Mesenchymal stem cell (in vitro differentiated cells and primary cell): ENCODE data around the gene LINC00305.

Experiments
- DNase-seq: peaks from one replicate; pipeline ENCODE4 v3.0.0-alpha.2; 2013
- H2AFZ ChIP-seq: one replicate; pipeline ENCODE4 v1.6.1; 2013; ENCODE audit warnings: low read depth, mild to moderate bottlenecking, control low read depth, inconsistent platforms, low read length, moderate library complexity
- H2AK5ac ChIP-seq: 2 replicates; pipeline ENCODE4 v1.6.1; 2013; ENCODE audit warnings: low read length, moderate library complexity, mild to moderate bottlenecking, inconsistent platforms; ENCODE audit not compliant: severe bottlenecking
- H2BK120ac ChIP-seq: one replicate; pipeline ENCODE4 v1.6.1; 2013; ENCODE audit warnings: low read depth, mild to moderate bottlenecking, inconsistent platforms, low read length, moderate library complexity
- H2BK12ac ChIP-seq, 2 experiments: one replicate each; pipeline ENCODE4 v1.6.1; 2013; ENCODE audit warnings: inconsistent platforms in 2 of 2, low read length in 2 of 2, mild to moderate bottlenecking in 2 of 2, moderate library complexity in 2 of 2, control low read depth in 1 of 2
- H2BK15ac ChIP-seq: one replicate; pipeline ENCODE4 v1.6.1; 2013; ENCODE audit warnings: mild to moderate bottlenecking, low read depth, inconsistent platforms; ENCODE audit not compliant: poor library complexity, severe bottlenecking
- H2BK5ac ChIP-seq: 2 replicates; pipeline ENCODE4 v1.6.1; 2013; ENCODE audit warnings: low read depth, mild to moderate bottlenecking, low read length, control low read depth, inconsistent platforms; ENCODE audit not compliant: poor library complexity, severe bottlenecking
- H3K14ac ChIP-seq, 2 experiments: one replicate each; pipeline ENCODE4 v1.6.1; 2013; ENCODE audit warnings: inconsistent platforms in 2 of 2, low read length in 2 of 2, control low read depth in 1 of 2, mild to moderate bottlenecking in 1 of 2, moderate library complexity in 1 of 2
- H3K18ac ChIP-seq, 2 experiments: one replicate each; pipeline ENCODE4 v1.6.1; 2013; ENCODE audit warnings: inconsistent platforms in 2 of 2, low read length in 2 of 2, control low read depth in 1 of 2, low read depth in 1 of 2, mild to moderate bottlenecking in 1 of 2
- H3K23ac ChIP-seq, 2 experiments: one replicate each; pipeline ENCODE4 v1.6.1; 2013; ENCODE audit warnings: inconsistent platforms in 2 of 2, low read length in 2 of 2, mild to moderate bottlenecking in 2 of 2, moderate library complexity in 2 of 2, control low read depth in 1 of 2
- H3K27ac ChIP-seq: 2 replicates; pipeline ENCODE4 v1.5.1; 2013; ENCODE audit warnings: mild to moderate bottlenecking, moderate library complexity, low read length, control low read depth, inconsistent platforms; ENCODE audit not compliant: poor library complexity, severe bottlenecking
- H3K27me3 ChIP-seq, 2 experiments: 2 replicates each; pipeline versions ENCODE4 v1.6.1 to v1.7.0; 2013; ENCODE audit warnings: low read length in 2 of 2, mild to moderate bottlenecking in 2 of 2, moderate library complexity in 2 of 2, control low read depth in 1 of 2, inconsistent platforms in 1 of 2; ENCODE audit not compliant: control insufficient read depth in 1 of 2, insufficient read depth in 1 of 2
- H3K36me3 ChIP-seq, 2 experiments: 2 replicates each; pipeline versions ENCODE4 v1.6.1 to v1.7.0; 2013; ENCODE audit warnings: low read length in 2 of 2, control low read depth in 1 of 2, inconsistent platforms in 1 of 2, low read depth in 1 of 2, mild to moderate bottlenecking in 1 of 2; ENCODE audit not compliant: insufficient read depth in 2 of 2, control insufficient read depth in 1 of 2
- H3K4ac ChIP-seq, 2 experiments: one replicate each; pipeline ENCODE4 v1.6.1; 2013; ENCODE audit warnings: inconsistent platforms in 2 of 2, low read length in 2 of 2, mild to moderate bottlenecking in 2 of 2, moderate library complexity in 2 of 2, control low read depth in 1 of 2, low read depth in 1 of 2
- H3K4me1 ChIP-seq: 2 replicates; pipeline ENCODE4 v1.6.1; 2013; ENCODE audit warnings: low read depth, low read length, control low read depth; ENCODE audit not compliant: control insufficient read depth, insufficient read depth
- H3K4me2 ChIP-seq: 2 replicates; pipeline ENCODE4 v1.6.1; 2013; ENCODE audit warnings: low read length, mild to moderate bottlenecking, inconsistent platforms; ENCODE audit not compliant: poor library complexity, severe bottlenecking
- H3K4me3 ChIP-seq, 2 experiments: 2 replicates each; pipeline versions ENCODE4 v1.5.1 to v1.7.0; 2013; ENCODE audit warnings: low read length in 2 of 2, mild to moderate bottlenecking in 2 of 2, control low read depth in 1 of 2, low read depth in 1 of 2; ENCODE audit not compliant: insufficient read depth in 1 of 2
- H3K79me1 ChIP-seq: replicated peaks from 2 replicates; pipeline ENCODE4 v1.6.1; 2013; ENCODE audit warnings: mild to moderate bottlenecking, control low read depth, low read length, inconsistent platforms; ENCODE audit not compliant: poor library complexity, severe bottlenecking
- H3K9ac ChIP-seq: 2 replicates; pipeline ENCODE4 v1.7.0; 2013; ENCODE audit warnings: mild to moderate bottlenecking, low read length, moderate library complexity
- H3K9me3 ChIP-seq: 2 replicates; pipeline ENCODE4 v1.7.0; 2013; ENCODE audit warnings: mild to moderate bottlenecking, low read length; ENCODE audit not compliant: control insufficient read depth
- H4K8ac ChIP-seq: one replicate; pipeline ENCODE4 v1.6.1; 2013; ENCODE audit warnings: inconsistent platforms, mild to moderate bottlenecking, low read length, moderate library complexity
- H4K91ac ChIP-seq: one replicate; pipeline ENCODE4 v1.6.1; 2013; ENCODE audit warnings: mild to moderate bottlenecking, low read length, inconsistent platforms
- WGBS: methylation state at CpG from one replicate; pipeline ENCODE4 v1.1.7; 2013; ENCODE audit warnings: mixed read lengths; 5-methylcytosine and 5-hydroxymethylcytosine counted together

LINC00305 gene

DNA sequence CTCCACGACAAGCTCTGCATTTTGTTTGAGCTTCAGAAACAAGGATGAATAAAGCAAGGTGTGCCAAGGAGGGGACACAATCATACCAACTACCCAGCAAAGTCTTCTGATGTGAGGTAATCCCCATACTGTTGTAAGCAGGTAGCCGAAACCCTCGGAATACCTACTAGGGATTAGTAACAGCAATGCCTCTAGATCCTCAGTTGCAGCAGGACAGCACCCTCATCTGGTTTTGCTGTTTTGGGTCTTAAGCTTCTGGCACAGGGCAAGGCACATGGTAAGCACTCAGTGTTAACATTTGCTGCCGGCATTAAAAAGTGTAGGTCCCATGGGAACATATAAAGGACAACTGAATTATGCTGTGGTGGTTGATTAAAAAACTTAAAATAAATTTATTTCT, 16.0 kb upstream of the LINC00305 start:
- H3K36me3 ChIP-seq = no peaks in the 10 kb centered on the region
- no peak overlapping the region for H2BK15ac ChIP-seq
- H3K9ac ChIP-seq = no peak overlapping the region
- H3K9me3 ChIP-seq = no peaks in the 10 kb centered on the region
- no peak overlapping the region for H3K4me2 ChIP-seq
- H2AK5ac ChIP-seq = peak overlapping the region; percentile 74
- no peaks in the 10 kb centered on the region for H3K79me1 ChIP-seq
- H3K4ac ChIP-seq = no peak overlapping the region
- no peak overlapping the region for H3K14ac ChIP-seq
- H4K91ac ChIP-seq = no peak overlapping the region
- no peaks in the 10 kb centered on the region for H3K27me3 ChIP-seq
- no peak overlapping the region for H3K27ac ChIP-seq
- H3K4me1 ChIP-seq = peaks cover 1% of the 10 kb centered on the region
- H3K4me3 ChIP-seq = no peak overlapping the region
- H2BK12ac ChIP-seq = no peak overlapping the region
- no peak overlapping the region for H2BK120ac ChIP-seq
- no peak overlapping the region for H2BK5ac ChIP-seq
- H2AFZ ChIP-seq = no peak overlapping the region
- no peak overlapping the region for H3K18ac ChIP-seq
- no peak for DNase-seq
- WGBS = 89% methylated on average over 3 of the region's 4 CpGs
- H3K23ac ChIP-seq = no peak overlapping the region
- no peak overlapping the region for H4K8ac ChIP-seq

- Histone ChIP-seq H3K27me3 (no peaks in the 10 kb centered on the region), H4K91ac (no peak overlapping the region), H3K14ac (no peak overlapping the region), H3K4me2 (no peak overlapping the region), H3K36me3 (no peaks in the 10 kb centered on the region), H3K4ac (no peak overlapping the region), H2BK12ac (no peak overlapping the region), H2BK15ac (no peak overlapping the region), H3K4me3 (no peak overlapping the region), H3K4me1 (peaks cover 3% of the 10 kb centered on the region), H2AFZ (no peak overlapping the region), H3K9ac (no peak overlapping the region), H3K79me1 (no peaks in the 10 kb centered on the region), H3K18ac (no peak overlapping the region), H4K8ac (no peak overlapping the region), H3K23ac (no peak overlapping the region), H2BK5ac (no peak overlapping the region), H2BK120ac (no peak overlapping the region), H3K27ac (no peak overlapping the region), H3K9me3 (no peaks in the 10 kb centered on the region), H2AK5ac (no peak overlapping the region)
- 86% methylated on average over 11 of the region's 11 CpGs for WGBS
- DNase-seq = no peak
Observed at GRCh38 chr18:64149916-64150438, 1.1 kb upstream of the LINC00305 start.

DNA sequence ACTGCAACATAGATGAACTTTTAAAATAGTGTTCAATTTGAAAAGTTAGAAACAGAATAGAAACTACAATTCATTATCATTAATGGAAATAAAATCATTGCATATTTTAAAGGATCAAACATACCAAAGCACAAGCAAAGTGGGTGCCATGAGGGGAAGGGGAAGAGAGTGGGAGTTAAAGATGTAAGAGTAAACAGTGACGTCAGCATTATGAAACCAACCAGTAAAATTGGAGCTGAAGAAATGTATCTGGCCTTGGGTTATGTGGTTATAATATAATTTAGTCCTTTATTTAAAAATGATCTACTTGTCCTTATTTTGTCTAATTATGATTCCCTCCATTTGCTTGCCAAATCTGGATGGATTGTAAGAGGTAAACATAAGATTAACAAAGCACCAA, 6.0 kb downstream of the LINC00305 start:
- Histone ChIP-seq H3K27me3 (no peaks in the 10 kb centered on the region), H2BK120ac (no peak overlapping the region), H4K8ac (no peak overlapping the region), H2BK15ac (no peak overlapping the region), H3K18ac (no peak overlapping the region), H3K4ac (no peak overlapping the region), H4K91ac (no peak overlapping the region), H2AFZ (no peak overlapping the region), H2BK12ac (no peak overlapping the region), H3K4me1 (no peaks in the 10 kb centered on the region), H3K36me3 (no peaks in the 10 kb centered on the region), H3K9me3 (peaks cover 3% of the 10 kb centered on the region), H3K27ac (no peak overlapping the region), H3K4me3 (no peak overlapping the region), H3K23ac (no peak overlapping the region), H2AK5ac (no peak overlapping the region), H2BK5ac (no peak overlapping the region), H3K4me2 (no peak overlapping the region), H3K14ac (no peak overlapping the region), H3K79me1 (no peaks in the 10 kb centered on the region), H3K9ac (no peak overlapping the region)
- WGBS = 60% methylated on average over 1 of the region's 1 CpG
- no peak for DNase-seq

- H2BK12ac ChIP-seq = no peak overlapping the region
- H2AFZ ChIP-seq = no peak overlapping the region
- H3K27me3 ChIP-seq = no peaks in the 10 kb centered on the region
- no peaks in the 10 kb centered on the region for H3K36me3 ChIP-seq
- H2AK5ac ChIP-seq = no peak overlapping the region
- H2BK5ac ChIP-seq = no peak overlapping the region
- H3K18ac ChIP-seq = no peak overlapping the region
- no peak overlapping the region for H3K27ac ChIP-seq
- no peaks in the 10 kb centered on the region for H3K79me1 ChIP-seq
- whole genome bisulfite sequencing = no CpG with 5 or more reads among the region's 1 CpG
- no peak overlapping the region for H2BK120ac ChIP-seq
- H3K23ac ChIP-seq = no peak overlapping the region
- no peak overlapping the region for H3K4me3 ChIP-seq
- no peak overlapping the region for H2BK15ac ChIP-seq
- DNase-seq = no peak
- H3K9ac ChIP-seq = no peak overlapping the region
- no peak overlapping the region for H3K4ac ChIP-seq
- no peak overlapping the region for H4K91ac ChIP-seq
- H3K4me1 ChIP-seq = peaks cover 4% of the 10 kb centered on the region
- no peak overlapping the region for H3K4me2 ChIP-seq
- no peak overlapping the region for H3K14ac ChIP-seq
- no peak overlapping the region for H4K8ac ChIP-seq
- H3K9me3 ChIP-seq = peaks cover 3% of the 10 kb centered on the region
Observed at GRCh38 chr18:64137914-64138313, 11.0 kb downstream of the LINC00305 start.
